ENCODE data around the gene CIBAR2. TPM values are rescaled to one million over a fixed set of nuclear protein-coding genes. Genes with fewer than 3 reads are reported as not detected.

The CIBAR2 gene
- total RNA-seq, 6 experiments from 2014 or later: not detected

DNA sequence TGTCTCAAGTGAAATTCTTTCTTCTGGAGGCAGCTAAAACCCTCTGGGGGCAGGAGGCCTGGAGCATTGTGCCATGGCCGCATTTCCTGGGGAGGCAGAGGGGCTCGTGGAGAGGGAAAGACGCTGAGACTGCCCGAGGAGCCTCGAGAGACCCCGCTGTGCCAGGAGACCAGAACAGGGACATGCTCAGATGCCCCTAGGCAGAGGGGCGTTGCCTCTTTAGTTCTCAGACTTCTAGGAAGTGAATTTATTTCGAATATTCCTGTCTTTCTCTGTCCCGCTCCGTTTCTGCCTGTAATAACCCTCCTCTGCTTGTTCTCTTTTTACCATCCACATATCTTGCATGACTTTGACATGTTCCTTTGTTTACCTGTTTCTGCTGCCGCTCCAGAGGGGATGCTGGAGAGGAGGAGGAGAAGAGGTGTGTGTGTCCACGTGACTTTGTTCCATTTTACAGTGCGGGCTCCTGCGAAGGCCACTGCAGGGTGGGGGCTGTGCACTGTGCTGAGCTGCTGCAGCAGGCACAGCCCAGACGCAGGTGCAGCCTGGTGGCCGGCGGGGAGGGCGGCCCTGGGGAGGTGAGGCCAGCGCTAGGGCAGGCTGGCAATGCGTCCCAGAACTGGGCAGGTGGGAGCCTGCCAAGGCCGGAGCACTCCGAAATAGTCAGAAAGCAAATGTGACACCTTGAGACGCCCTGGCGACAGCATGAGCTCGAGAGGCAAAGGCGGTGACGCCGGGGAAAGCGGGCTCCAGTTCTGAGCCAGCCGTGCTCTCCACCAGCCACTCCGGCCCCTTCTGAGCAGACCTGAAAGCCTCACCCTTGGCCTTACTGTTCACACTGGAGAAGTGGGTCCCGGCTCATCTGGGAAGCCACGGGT, 29.9 kb downstream of the CIBAR2 start:
- Mint-ChIP-seq H3K36me3 (ENCODE audit: low read depth) (peaks cover 22% of the 10 kb centered on the region), H3K27ac (no peak overlapping the region), H3K9me3 (no peaks in the 10 kb centered on the region), H3K27me3 (ENCODE audit: insufficient read depth) (no peaks in the 10 kb centered on the region), H3K4me3 (no peak overlapping the region), H3K4me1 (ENCODE audit: low read depth) (no peaks in the 10 kb centered on the region)
- DNase-seq: no peak
- TF ChIP-seq, protein P1, sequence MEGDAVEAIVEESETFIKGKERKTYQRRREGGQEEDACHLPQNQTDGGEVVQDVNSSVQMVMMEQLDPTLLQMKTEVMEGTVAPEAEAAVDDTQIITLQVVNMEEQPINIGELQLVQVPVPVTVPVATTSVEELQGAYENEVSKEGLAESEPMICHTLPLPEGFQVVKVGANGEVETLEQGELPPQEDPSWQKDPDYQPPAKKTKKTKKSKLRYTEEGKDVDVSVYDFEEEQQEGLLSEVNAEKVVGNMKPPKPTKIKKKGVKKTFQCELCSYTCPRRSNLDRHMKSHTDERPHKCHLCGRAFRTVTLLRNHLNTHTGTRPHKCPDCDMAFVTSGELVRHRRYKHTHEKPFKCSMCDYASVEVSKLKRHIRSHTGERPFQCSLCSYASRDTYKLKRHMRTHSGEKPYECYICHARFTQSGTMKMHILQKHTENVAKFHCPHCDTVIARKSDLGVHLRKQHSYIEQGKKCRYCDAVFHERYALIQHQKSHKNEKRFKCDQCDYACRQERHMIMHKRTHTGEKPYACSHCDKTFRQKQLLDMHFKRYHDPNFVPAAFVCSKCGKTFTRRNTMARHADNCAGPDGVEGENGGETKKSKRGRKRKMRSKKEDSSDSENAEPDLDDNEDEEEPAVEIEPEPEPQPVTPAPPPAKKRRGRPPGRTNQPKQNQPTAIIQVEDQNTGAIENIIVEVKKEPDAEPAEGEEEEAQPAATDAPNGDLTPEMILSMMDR (IDR thresholded peaks at IDR 0.05): no peak

- Mint-ChIP-seq H3K27me3 (ENCODE audit: insufficient read depth) (no peaks in the 10 kb centered on the region), H3K27ac (no peak overlapping the region), H3K4me3 (no peak overlapping the region), H3K4me1 (ENCODE audit: low read depth) (no peaks in the 10 kb centered on the region), H3K36me3 (ENCODE audit: low read depth) (peaks cover 22% of the 10 kb centered on the region), H3K9me3 (no peaks in the 10 kb centered on the region)
- TF ChIP-seq, protein P1 (IDR thresholded peaks at IDR 0.05): no peak
- DNase-seq: no peak
Measured at GRCh38 chr16:85081765-85082164, 30.5 kb downstream of the CIBAR2 start.

GRCh38 chr16:85081038-85081437, 31.2 kb downstream of the CIBAR2 start:
- Mint-ChIP-seq H3K9me3 (no peaks in the 10 kb centered on the region), H3K36me3 (ENCODE audit: low read depth) (peaks cover 27% of the 10 kb centered on the region), H3K27ac (no peak overlapping the region), H3K4me1 (ENCODE audit: low read depth) (no peaks in the 10 kb centered on the region), H3K27me3 (ENCODE audit: insufficient read depth) (no peaks in the 10 kb centered on the region; the same call in 1 of the 2 replicates), H3K4me3 (no peak overlapping the region)
- TF ChIP-seq, protein P1 (IDR thresholded peaks at IDR 0.05): no peak
- DNase-seq: no peak

GRCh38 chr16:85079785-85080570, 32.3 kb downstream of the CIBAR2 start:
- Mint-ChIP-seq H3K4me1 (ENCODE audit: low read depth) (no peaks in the 10 kb centered on the region), H3K36me3 (ENCODE audit: low read depth) (peaks cover 34% of the 10 kb centered on the region), H3K27me3 (ENCODE audit: insufficient read depth) (no peaks in the 10 kb centered on the region; the same call in 1 of the 2 replicates), H3K27ac (no peak overlapping the region), H3K9me3 (no peaks in the 10 kb centered on the region), H3K4me3 (no peak overlapping the region)
- no peak for DNase-seq
- TF ChIP-seq, protein P1 (IDR thresholded peaks at IDR 0.05): no peak

DNA sequence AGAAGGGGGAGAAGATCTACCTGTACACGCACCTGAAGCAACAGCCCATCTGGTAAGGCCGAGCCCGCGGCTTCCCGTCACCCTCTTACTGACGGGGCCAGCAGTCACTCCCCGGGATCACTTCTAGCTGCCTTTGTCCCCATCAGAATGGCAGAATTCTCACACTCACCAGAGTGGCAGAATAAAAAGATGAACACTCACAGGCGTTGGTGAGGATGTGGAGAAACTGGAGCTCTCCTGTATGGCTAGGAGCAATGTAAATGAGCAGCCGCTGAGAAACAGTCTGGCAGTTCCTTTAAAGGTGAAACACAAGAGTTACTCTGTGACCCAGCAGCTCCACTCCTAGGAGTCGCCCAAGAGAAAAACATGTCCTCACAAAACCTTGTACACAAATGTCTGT, 33.3 kb downstream of the CIBAR2 start:
- Mint-ChIP-seq H3K27ac (no peak overlapping the region), H3K27me3 (ENCODE audit: insufficient read depth) (no peaks in the 10 kb centered on the region; the same call in 1 of the 2 replicates), H3K9me3 (no peaks in the 10 kb centered on the region), H3K4me1 (ENCODE audit: low read depth) (no peaks in the 10 kb centered on the region), H3K4me3 (no peak overlapping the region), H3K36me3 (ENCODE audit: low read depth) (peaks cover 39% of the 10 kb centered on the region)
- TF ChIP-seq, protein P1 (IDR thresholded peaks at IDR 0.05): no peak
- DNase-seq: no peak

All from HFFc6 (cell line).